WTC11 (cell line): ENCODE results near the gene SLC17A9. TPM values are rescaled to one million over a fixed set of nuclear protein-coding genes. Genes with fewer than 3 reads are reported as not detected.

Experiments
- ATAC-seq: fragments of 200-7000 bp; cut with Tn5 transposase; 2 replicates; pipeline ENCODE4 v1.10.0; 2021; ENCODE audit warnings: mild to moderate bottlenecking, moderate library complexity
- CTCF ChIA-PET: fragments of 300-600 bp; sonication (Branson Sonifier 250); formaldehyde crosslinking; loops from one replicate; lab custom pipeline; 2021; ENCODE audit warnings: antibody characterized with exemption; lab: Charles Lee
- POLR2A ChIA-PET: fragments of 350-600 bp; sonication (Branson Sonifier 250); formaldehyde crosslinking; loops from one replicate; lab custom pipeline; 2021; ENCODE audit warnings: antibody characterized with exemption; lab: Charles Lee
- DNase-seq: peaks from one replicate; pipeline ENCODE4 v3.0.0; 2021; ENCODE audit warnings: low spot score
- H3K27ac Mint-ChIP-seq: 2 replicates; pipeline ENCODE4 v1.8.0; 2021; ENCODE audit warnings: mixed read lengths
- H3K27me3 Mint-ChIP-seq: 2 replicates; pipeline ENCODE4 v1.8.0; 2021; ENCODE audit warnings: low read depth, mild to moderate bottlenecking, moderate library complexity, mixed read lengths
- H3K36me3 Mint-ChIP-seq: 2 replicates; pipeline ENCODE4 v1.8.0; 2021; ENCODE audit warnings: mixed read lengths
- H3K4me1 Mint-ChIP-seq: 2 replicates; pipeline ENCODE4 v1.8.0; 2022; ENCODE audit warnings: mixed read lengths
- H3K4me3 Mint-ChIP-seq: 2 replicates; pipeline ENCODE4 v1.8.0; 2021; ENCODE audit warnings: mild to moderate bottlenecking, moderate library complexity, mixed read lengths
- H3K9me3 Mint-ChIP-seq: 2 replicates; pipeline ENCODE4 v1.8.0; 2021; ENCODE audit warnings: mixed read lengths
- AR ChIP-seq: fragments of 250-450 bp; sonication (Bioruptor Pico); IDR thresholded peaks from 2 replicates; pipeline ENCODE4 v1.9.0; 2021; ENCODE audit warnings: mild to moderate bottlenecking
- ATF2 ChIP-seq: sonication (generic); formaldehyde crosslinking; IDR thresholded peaks from 2 replicates; pipeline ENCODE4 v1.8.1; 2022; ENCODE audit warnings: low read depth, missing genetic modification reagents, borderline replicate concordance
- CTCF ChIP-seq: fragments of 200-600 bp; IDR thresholded peaks from 2 replicates; pipeline ENCODE4 v1.8.0; 2022; ENCODE audit warnings: antibody characterized with exemption
- HMGA2 ChIP-seq: fragments of 250-450 bp; sonication (Bioruptor Pico); IDR thresholded peaks from 2 replicates; pipeline ENCODE4 v1.4.0; 2021; ENCODE audit warnings: mild to moderate bottlenecking, moderate library complexity
- KAT7 ChIP-seq: sonication (generic); formaldehyde crosslinking; IDR thresholded peaks from 2 replicates; pipeline ENCODE4 v1.8.1; 2023; ENCODE audit warnings: missing genetic modification reagents, mild to moderate bottlenecking, borderline replicate concordance
- RELA ChIP-seq: sonication (generic); formaldehyde crosslinking; IDR thresholded peaks from 2 replicates; pipeline ENCODE4 v1.8.1; 2022; ENCODE audit warnings: missing genetic modification reagents, mild to moderate bottlenecking, borderline replicate concordance
- RORB ChIP-seq: fragments of 250-450 bp; sonication (Bioruptor Pico); IDR thresholded peaks from 2 replicates; pipeline ENCODE4 v1.9.0; 2021; ENCODE audit warnings: mild to moderate bottlenecking
- STAT6 ChIP-seq: sonication (generic); formaldehyde crosslinking; conservative IDR thresholded peaks from 2 replicates; pipeline ENCODE4 v1.8.1; 2023; ENCODE audit warnings: mild to moderate bottlenecking, low read depth, missing genetic modification reagents, moderate library complexity
- TCF7 ChIP-seq: sonication (generic); formaldehyde crosslinking; IDR thresholded peaks from 2 replicates; pipeline ENCODE4 v1.8.0; 2022; ENCODE audit warnings: mild to moderate bottlenecking, low read depth, missing genetic modification reagents, moderate library complexity
- TEAD4 ChIP-seq: sonication (generic); formaldehyde crosslinking; IDR thresholded peaks from 2 replicates; pipeline ENCODE4 v1.8.0; 2022; ENCODE audit warnings: mild to moderate bottlenecking, missing genetic modification reagents
- ZBTB43 ChIP-seq: sonication (generic); formaldehyde crosslinking; IDR thresholded peaks from 2 replicates; pipeline ENCODE4 v1.8.1; 2023; ENCODE audit warnings: mild to moderate bottlenecking, missing genetic modification reagents
- ZNF121 ChIP-seq: sonication (generic); formaldehyde crosslinking; IDR thresholded peaks from 2 replicates; pipeline ENCODE4 v1.8.0; 2023; ENCODE audit warnings: missing genetic modification reagents
- ZNF232 ChIP-seq: sonication (generic); formaldehyde crosslinking; IDR thresholded peaks from 2 replicates; pipeline ENCODE4 v1.8.0; 2022; ENCODE audit warnings: mild to moderate bottlenecking, missing genetic modification reagents
- ZNF423 ChIP-seq: fragments of 250-450 bp; sonication (Bioruptor Pico); IDR thresholded peaks from 2 replicates; pipeline ENCODE4 v2.1.2; 2022; ENCODE audit warnings: mild to moderate bottlenecking, moderate library complexity
- ZNF425 ChIP-seq: fragments of 250-450 bp; sonication (Bioruptor Pico); conservative IDR thresholded peaks from 2 replicates; pipeline ENCODE4 v1.9.0; 2021; ENCODE audit warnings: mild to moderate bottlenecking
- ZNF671 ChIP-seq: fragments of 250-450 bp; sonication (Bioruptor Pico); IDR thresholded peaks from 2 replicates; pipeline ENCODE4 v1.8.0; 2021; ENCODE audit warnings: mild to moderate bottlenecking
- ZSCAN18 ChIP-seq: fragments of 250-450 bp; sonication (Bioruptor Pico); IDR thresholded peaks from 2 replicates; pipeline ENCODE4 v2.1.2; 2022; ENCODE audit warnings: mild to moderate bottlenecking, moderate library complexity
- total RNA-seq: library from RNA; stranded (reverse); gene quantifications from 3 replicates; pipeline ENCODE4 v1.2.3, GENCODE V29; 2021

SLC17A9 gene
- total RNA-seq, 1 experiment from 2014 or later: 41.7 TPM

- Mint-ChIP-seq H3K4me3 (no peak overlapping the region), H3K9me3 (no peaks in the 10 kb centered on the region), H3K27me3 (no peaks in the 10 kb centered on the region), H3K36me3 (peaks cover 8% of the 10 kb centered on the region; the same call in 1 of the 2 replicates), H3K27ac (no peak overlapping the region), H3K4me1 (peaks cover 12% of the 10 kb centered on the region)
- TF ChIP-seq RELA (CRISPR knock-in tag): no peak
- no peak for TF ChIP-seq STAT6 (CRISPR knock-in tag)
- TF ChIP-seq AR (CRISPR knock-in tag): no peak
- TF ChIP-seq ZNF232: no peak
- no peak for TF ChIP-seq CTCF
- TF ChIP-seq ZNF423 (CRISPR knock-in tag): no peak
- no peak for TF ChIP-seq RORB
- TF ChIP-seq TEAD4 (CRISPR knock-in tag): no peak
- no peak for TF ChIP-seq ZSCAN18 (CRISPR knock-in tag)
- TF ChIP-seq ZNF671 (CRISPR knock-in tag): no peak
- no peak for TF ChIP-seq ZNF425 (CRISPR knock-in tag)
- ChIA-PET CTCF (no interaction called here), POLR2A (no interaction called here)
- DNase-seq (no peak), ATAC-seq (no peak)
Observed at GRCh38 chr20:62958388-62959100, 6.0 kb downstream of the SLC17A9 start.

GRCh38 chr20:62959101-62959971, 6.8 kb downstream of the SLC17A9 start:
- CTCF ChIA-PET: interaction anchor here (0.9 to 2.7 kb wide), 2 partner anchors 13 to 50 kb away, joined by 3 to 15 read pairs; no protein-coding TSS in a partner anchor
- TF ChIP-seq TCF7 (CRISPR knock-in tag) (no peak), KAT7 (no peak), ZNF671 (CRISPR knock-in tag) (no peak), RORB (no peak), ATF2 (CRISPR knock-in tag) (no peak), ZNF121 (CRISPR knock-in tag) (no peak), HMGA2 (CRISPR knock-in tag) (no peak), RELA (CRISPR knock-in tag) (no peak), ZBTB43 (CRISPR knock-in tag) (no peak)

More at GRCh38 chr20:62959101-62959971, 6.8 kb downstream of the SLC17A9 start:
- Mint-ChIP-seq H3K27ac (peak overlapping the region; percentile 91), H3K27me3 (no peaks in the 10 kb centered on the region), H3K36me3 (peaks cover 8% of the 10 kb centered on the region; the same call in 1 of the 2 replicates), H3K4me1 (peaks cover 4% of the 10 kb centered on the region), H3K4me3 (no peak overlapping the region), H3K9me3 (no peaks in the 10 kb centered on the region)
- ATAC-seq (no peak), DNase-seq (no peak)
- POLR2A ChIA-PET: no interaction called here
